GM18502 (cell line): ENCODE results near the gene VARS1.
"Not testable (repeated sequence)": the region's sequence is repeated elsewhere in the genome, so short reads cannot be mapped to it uniquely, and the experiment has no call there.

Experiments used
- ATAC-seq: cut with Tn5 transposase; IDR thresholded peaks from one replicate; pipeline ENCODE4 v1.9.1; 2021; ENCODE audit warnings: mild to moderate bottlenecking; ENCODE audit not compliant: unreplicated experiment, poor library complexity

The VARS1 gene

GRCh38 chr6:31822036-31822821 lies 26.7 kb upstream of the VARS1 start:
- peak; percentile 40 for ATAC-seq

- ATAC-seq = peak; percentile 39
These were observed 25.9 kb upstream of the VARS1 start for GRCh38 chr6:31821301-31822035.

GRCh38 chr6:31820399-31820798 lies 24.8 kb upstream of the VARS1 start:
- ATAC-seq = not testable (repeated sequence)

GRCh38 chr6:31819871-31820299 lies 24.3 kb upstream of the VARS1 start:
- ATAC-seq = no peak

- not testable (repeated sequence) for ATAC-seq
These were observed 22.5 kb upstream of the VARS1 start for GRCh38 chr6:31817929-31818511.

GRCh38 chr6:31817133-31817928 lies 21.8 kb upstream of the VARS1 start:
- not testable (repeated sequence) for ATAC-seq

- ATAC-seq = no peak
These were observed 19.7 kb upstream of the VARS1 start, which contains the start of the genes HSPA1A and HSPA1L for GRCh38 chr6:31815025-31815838. HSPA1A (plus strand) TSS chr6:31815543; CDS start chr6:31815757, 214 bp downstream. HSPA1L (minus strand) TSS chr6:31815283; CDS start chr6:31811972, 3,311 bp downstream.

GRCh38 chr6:31814677-31815024 lies 19.1 kb upstream of the VARS1 start:
- ATAC-seq = no peak

GRCh38 chr6:31813465-31813849 lies 17.9 kb upstream of the VARS1 start:
- no peak for ATAC-seq

- ATAC-seq = no peak
These were observed 16.1 kb upstream of the VARS1 start for GRCh38 chr6:31811645-31812044.

- ATAC-seq = not testable (repeated sequence)
These were observed 13.0 kb upstream of the VARS1 start for GRCh38 chr6:31808599-31808998.

- ATAC-seq = peak; percentile 94
These were observed 11.1 kb upstream of the VARS1 start, which contains the start of gene LSM2 for GRCh38 chr6:31806470-31807272. LSM2 (minus strand) TSS chr6:31806966; CDS start chr6:31806757, 209 bp downstream.

- ATAC-seq = peak; percentile 13
These were observed 10.5 kb upstream of the VARS1 start for GRCh38 chr6:31805939-31806469.

GRCh38 chr6:31801031-31801927 lies 5.7 kb upstream of the VARS1 start:
- ATAC-seq = not testable (repeated sequence)

- no peak for ATAC-seq
These were observed 4.2 kb upstream of the VARS1 start for GRCh38 chr6:31799781-31800180.

GRCh38 chr6:31797588-31797987 lies 2.0 kb upstream of the VARS1 start:
- ATAC-seq = no peak

GRCh38 chr6:31796993-31797385 lies 1.4 kb upstream of the VARS1 start:
- no peak for ATAC-seq
